HG02759 (cell line): ENCODE data around the gene ATRN.

ENCODE experiments used
- ATAC-seq: cut with Tn5 transposase; IDR thresholded peaks from one replicate; pipeline ENCODE4 v1.9.1; 2021; ENCODE audit warnings: mild to moderate bottlenecking, moderate library complexity; ENCODE audit not compliant: unreplicated experiment

Gene ATRN

GRCh38 chr20:3653921-3654320, 183.1 kb downstream of the ATRN start:
- ATAC-seq = no peak

DNA sequence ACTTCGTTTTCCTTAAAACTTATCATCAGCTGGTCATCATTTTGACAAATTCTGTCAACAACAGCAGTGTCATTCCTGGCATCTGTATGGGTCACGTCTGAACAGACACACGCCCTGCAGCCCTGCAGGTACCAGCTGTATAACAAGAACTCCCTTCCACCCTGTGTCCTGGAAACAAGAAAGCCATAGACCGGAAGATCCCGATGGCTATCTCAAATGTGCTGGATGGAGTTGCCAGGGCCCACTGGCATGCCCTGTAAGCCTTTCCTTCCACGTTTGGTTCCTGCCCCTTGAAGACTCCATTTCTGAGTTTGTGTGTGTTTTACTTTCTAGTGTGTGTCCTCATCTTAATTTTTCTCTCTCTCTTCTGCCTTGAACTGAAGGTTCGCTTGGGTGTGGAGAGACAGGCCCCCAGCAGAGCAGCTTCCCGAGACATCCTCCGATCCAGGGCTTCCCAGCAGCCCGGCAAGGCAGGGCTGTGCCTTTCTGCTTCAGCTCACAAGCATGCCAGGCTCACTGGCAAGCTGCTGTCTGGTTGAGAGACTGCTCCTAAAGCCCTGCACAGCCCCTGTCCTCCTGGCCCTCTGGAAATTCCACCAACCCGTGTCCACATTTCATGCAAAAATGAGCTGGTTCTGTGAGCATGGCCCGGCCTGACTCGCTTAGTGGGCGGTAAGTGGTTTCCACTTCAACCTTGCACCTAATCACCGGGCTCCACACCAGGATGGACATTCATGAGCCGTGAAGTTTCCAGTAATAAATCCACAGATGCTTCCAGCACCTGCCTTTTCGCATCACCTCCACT, 183.7 kb downstream of the ATRN start:
- no peak for ATAC-seq

GRCh38 chr20:3655131-3655405, 184.2 kb downstream of the ATRN start:
- no peak for ATAC-seq

DNA sequence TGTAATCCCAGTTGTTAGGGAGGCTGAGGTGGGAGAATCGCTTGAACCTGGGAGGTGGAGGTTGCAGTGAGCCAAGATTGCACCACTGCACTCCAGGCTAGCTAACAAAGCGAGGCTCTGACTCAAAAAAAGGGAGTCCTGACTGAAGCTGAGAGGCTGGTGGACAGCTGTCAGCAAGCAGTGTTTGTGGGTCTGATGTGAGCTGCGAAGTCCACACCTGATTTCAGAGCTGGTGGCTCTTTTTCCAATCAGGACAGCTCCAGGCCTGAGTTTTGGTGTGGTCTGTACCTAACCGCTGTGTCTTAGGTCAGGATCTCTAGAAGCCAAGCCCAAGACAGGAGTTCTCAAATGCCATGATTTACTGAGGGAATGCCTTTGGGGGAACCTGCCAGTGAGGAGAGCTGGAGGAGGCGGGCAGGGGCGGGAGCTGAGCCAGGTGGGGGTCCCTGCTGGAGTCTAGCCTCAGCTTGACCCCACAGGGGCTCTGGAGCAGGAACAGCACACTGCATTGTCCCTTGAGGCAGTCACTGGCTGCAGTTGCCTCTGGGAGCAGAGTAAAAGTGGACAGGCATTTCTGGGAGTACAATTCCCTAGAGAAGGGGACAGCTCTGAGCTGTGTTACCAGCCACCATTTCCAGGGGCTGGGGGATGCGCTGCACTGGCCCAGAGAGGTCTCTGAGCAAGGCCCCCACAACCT, 187.3 kb downstream of the ATRN start:
- no peak for ATAC-seq

DNA sequence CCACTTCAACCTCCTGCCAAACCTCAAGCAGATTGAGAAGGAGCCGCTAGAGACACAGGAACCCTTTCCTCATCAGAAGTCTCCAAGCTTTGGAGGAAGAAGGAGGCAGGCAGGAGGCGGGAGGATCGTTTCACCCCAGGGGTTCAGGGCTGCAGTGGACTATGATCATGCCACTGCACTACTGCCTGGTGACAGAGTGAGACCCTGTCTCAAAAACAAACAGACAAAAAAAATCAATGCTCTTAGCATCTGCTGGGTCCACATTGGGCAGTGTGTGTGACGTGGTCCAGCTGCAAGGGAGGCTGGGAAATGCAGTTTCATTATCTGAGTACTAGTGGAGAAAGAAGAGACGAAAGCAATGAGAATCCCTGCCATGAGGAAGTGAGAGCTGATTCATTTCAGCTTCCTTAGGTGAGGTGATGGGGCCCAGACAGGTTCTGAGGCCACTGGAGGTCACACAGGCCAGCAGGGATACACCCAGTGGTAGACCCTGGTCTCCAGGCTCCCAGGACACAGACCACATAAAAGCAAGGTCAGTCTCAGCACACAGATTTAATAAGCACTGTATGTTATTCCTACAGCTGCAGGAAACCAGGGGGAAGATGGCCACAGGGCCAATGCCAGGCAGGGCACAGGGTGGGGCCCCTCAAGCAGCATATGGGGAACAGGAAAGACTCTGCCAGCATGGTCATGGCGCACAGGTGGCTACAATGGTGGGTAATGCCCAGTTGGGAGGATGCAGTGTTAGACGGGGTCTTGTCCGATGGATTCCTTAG, 188.1 kb downstream of the ATRN start:
- peak; percentile 89 for ATAC-seq

DNA sequence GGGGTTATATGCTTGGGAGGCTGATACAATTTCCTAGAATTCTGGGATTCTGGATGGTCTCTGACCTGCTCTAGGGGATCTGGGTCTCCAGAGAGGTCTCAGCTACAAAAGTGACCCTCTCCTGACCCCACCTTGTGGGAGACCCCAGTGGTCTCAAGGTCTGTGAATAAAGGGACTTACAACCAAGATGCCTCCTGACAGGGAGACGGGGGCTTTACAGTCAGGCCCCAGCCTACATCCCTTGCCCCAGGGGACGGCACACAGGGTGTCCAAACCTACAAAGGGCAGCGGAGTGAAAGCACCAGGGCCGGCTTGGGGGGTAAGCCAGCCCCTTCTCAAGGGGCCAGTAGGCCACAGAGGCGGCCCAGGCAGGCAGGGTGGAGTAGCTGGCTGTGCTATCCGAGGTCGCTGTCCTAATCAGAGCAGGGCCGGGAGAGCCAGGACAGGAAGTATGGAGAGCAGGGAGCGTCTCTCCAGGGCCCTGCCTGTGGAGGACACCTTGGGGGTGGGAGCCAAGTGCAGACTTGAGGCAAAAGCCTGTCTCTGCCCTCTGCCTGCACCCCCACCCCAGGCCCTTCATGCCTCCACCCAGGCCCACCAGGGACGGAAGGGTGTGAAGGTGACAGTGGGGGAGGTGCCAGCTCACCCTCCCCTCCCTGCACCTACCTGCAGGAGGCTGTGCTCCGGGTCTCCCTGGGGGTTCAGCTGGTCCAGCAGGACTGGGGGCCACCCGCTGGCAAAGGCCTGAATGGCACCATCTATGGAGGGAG, 188.9 kb downstream of the ATRN start:
- no peak for ATAC-seq

DNA sequence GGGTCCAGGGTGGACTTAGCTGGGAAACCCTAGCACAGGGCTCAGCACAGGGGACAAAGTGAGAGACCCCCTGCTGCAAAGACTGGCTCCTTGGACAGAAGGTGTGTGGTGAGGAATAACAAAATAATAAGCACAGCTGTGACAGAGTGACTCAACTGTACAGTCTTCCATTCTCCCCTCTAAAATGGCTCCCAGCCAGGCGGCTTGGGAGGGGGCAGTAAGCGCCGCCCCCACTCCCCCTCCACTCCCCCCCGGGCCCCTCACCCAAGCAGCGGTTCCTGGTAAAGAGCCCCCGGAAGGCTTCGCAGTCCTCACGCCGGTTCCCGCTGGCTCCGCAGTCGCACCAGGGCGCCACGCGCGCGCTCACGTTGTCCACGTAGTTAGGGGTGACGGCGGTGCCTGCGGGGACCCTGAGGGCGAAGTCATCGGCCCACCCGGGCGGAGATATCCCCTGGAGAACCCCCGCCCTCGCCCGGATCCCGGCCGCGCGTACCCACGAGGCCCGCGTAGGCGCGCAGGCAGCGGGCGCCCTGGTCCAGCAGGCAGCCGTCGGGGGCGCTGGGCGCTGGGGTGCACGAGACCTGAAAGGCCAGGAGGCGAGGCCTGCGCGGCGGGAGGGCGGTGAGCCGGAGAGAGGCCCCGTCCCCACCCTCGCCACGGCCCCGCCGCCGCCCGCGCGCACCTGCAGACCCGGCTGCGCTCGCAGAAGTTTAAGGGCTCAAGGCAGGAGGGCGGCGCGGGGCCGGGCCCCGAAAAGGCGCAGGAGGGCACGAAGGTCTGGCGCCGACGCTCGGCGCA, 189.6 kb downstream of the ATRN start:
- ATAC-seq = no peak

- no peak for ATAC-seq
These were observed 190.4 kb downstream of the ATRN start for GRCh38 chr20:3661060-3661813.

DNA sequence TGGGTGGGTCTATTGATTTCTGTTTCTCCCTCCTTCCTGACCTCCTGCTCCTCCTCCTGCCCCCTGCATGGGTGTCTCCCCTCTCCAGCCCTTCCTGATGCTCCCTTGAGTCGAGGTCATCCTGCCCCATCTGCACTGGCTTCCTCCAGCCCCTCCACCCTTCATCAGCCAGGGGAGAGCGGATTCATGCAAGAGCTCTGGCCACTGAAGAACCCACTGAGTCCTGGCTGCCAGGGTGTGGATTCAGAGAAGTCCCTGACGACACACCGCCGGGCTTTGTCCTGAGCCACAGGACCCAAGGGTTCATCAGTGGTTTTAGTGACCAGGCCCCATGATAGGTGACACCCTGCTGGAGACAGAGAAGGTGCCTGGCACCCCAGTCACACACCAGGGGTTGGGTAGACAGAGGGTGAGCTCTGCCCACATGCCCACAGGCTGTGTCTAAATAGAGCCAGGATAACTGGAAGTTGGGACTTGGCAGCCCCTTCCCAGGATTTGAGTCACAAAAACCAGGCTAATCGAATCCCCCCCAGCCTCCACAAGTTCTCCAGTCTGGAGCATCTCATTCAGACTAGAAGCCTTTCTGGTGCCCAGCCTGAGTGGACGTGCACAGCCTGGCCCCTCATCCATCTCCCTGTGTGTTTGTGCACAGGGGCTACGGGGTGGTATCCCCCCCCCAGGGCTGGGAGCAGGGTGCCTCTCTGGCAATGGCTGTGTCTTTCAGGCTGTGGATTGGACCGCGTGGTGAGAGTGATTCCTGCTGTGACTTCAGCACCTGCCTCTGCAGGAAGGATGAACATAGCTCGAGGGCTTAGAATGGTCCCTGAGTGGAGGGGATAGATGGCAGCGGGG, 191.2 kb downstream of the ATRN start:
- ATAC-seq = no peak

DNA sequence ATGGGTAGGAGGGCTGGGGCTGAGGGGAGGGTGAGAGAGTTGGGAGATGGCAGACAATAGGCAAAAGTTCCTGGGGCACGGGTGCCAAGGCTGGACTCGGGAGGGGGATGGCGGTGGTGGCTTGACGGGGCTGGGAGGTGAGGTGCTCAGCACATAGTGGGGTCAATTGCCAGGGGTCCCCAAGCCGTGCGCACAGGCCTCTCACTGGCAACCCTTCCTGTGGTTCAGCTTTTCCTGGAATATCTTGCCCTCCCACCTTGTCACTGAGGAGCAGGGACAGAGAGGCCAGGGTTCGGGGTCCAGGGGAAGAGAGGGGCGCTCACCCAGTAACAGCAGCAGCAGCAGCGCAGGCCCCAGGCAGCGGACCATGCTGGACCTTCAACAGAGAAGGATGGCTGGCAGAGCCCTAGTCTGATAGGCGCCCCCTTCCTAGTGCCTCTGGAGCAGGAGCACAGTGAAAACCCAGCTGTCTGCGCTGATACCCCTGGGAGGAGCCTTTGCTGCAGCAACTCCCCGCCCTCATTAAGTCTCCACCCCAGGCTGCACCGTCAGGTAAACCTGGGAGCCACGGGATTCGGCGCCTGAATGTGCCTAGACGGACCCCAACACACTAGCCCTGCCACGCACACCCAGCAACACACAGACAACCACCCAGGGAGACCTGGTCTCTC, 192.3 kb downstream of the ATRN start, which contains the start of gene GFRA4:
Gene GFRA4 (minus strand): TSS at position 369 of the 671 bp plus-strand sequence. CDS start 0 bp downstream, at position 369.
- no peak for ATAC-seq

- no peak for ATAC-seq
These were observed 193.0 kb downstream of the ATRN start for GRCh38 chr20:3663858-3664257.

- ATAC-seq = no peak
These were observed 196.7 kb downstream of the ATRN start for GRCh38 chr20:3667434-3668037.

- ATAC-seq = no peak
These were observed 199.0 kb downstream of the ATRN start for GRCh38 chr20:3669710-3670367.

DNA sequence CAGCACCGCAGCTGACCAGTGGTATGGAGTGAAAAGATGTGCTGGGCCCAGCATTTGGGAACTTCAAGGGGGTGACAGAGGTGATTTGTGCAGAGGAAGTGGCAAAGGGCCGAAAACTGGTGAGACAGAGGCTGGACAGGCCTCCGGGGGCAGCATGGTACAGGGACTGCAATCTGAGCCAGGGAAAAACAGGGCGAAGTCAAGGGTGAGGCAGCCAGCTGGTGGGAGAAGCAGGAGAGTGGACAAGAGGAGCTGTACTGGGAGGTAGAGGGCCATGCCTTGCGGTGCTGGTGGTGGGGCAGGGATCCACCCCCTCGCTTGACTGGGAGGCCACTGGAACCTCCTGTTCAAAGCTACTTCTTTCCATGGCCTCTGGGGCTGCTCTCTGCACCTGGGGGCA, 199.7 kb downstream of the ATRN start:
- no peak for ATAC-seq

GRCh38 chr20:3670945-3671344, 200.1 kb downstream of the ATRN start:
- no peak for ATAC-seq

DNA sequence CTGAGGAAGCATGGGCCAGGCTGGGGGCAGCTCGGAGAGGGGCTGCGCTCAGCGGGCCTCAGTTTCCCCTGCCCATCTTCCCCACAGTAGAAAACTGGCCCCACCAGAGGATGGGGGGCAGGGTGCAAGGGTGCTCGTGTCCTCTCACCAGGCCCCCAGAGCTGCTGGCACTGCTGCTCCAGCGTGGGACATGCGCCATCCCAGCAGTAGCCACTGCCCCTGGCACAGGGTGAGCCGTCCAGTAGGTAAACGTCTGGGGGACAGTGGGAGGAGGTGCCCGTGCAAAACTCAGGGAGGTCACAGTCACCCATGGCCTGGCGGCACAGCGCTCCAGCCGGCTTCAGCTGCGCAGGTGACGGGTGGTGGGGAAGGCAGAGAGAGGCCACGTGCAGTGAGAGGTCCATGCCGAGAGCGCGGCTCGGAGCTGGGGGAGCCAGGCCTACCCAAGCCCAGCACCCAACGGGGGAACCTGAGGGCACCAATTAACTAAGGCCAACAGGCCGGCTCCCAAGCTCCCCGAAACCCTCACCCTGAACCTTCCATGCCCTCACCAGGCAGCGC, 201.2 kb downstream of the ATRN start:
- ATAC-seq = no peak
